GM23338 (cell line): Measurements from ENCODE around the gene CLSTN1. TPM values are rescaled to one million over a fixed set of nuclear protein-coding genes. Genes with fewer than 3 reads are reported as not detected.

Experiments
- ATAC-seq: fragments of 200-7000 bp; cut with Tn5 transposase; 3 replicates; pipeline ENCODE4 v1.9.1; 2020
- DNase-seq: peaks from one replicate; pipeline ENCODE4 v3.0.0-alpha.2; 2015; ENCODE audit warnings: low spot score
- H2AFZ ChIP-seq: fragments of 200-600 bp; sonication (generic); 2 replicates; pipeline ENCODE4 v1.8.0; 2016; ENCODE audit warnings: antibody characterized with exemption, mild to moderate bottlenecking, moderate library complexity
- H3F3A ChIP-seq: fragments of 200-600 bp; sonication (generic); replicated peaks from 2 replicates; pipeline ENCODE4 v1.8.0; 2017; ENCODE audit warnings: antibody characterized with exemption, mixed run types, low read depth
- H3K27ac ChIP-seq: fragments of 200-600 bp; sonication (generic); 2 replicates; pipeline ENCODE4 v1.6.1; 2016; ENCODE audit warnings: low read depth
- H3K27me3 ChIP-seq: fragments of 200-600 bp; sonication (generic); 2 replicates; pipeline ENCODE4 v1.8.0; 2016; ENCODE audit warnings: mild to moderate bottlenecking, mixed run types, moderate library complexity; ENCODE audit not compliant: insufficient read depth
- H3K36me3 ChIP-seq: fragments of 200-600 bp; sonication (generic); 2 replicates; pipeline ENCODE4 v1.8.0; 2016; ENCODE audit warnings: mild to moderate bottlenecking; ENCODE audit not compliant: insufficient read depth
- H3K4me1 ChIP-seq: fragments of 200-600 bp; sonication (generic); 2 replicates; pipeline ENCODE4 v1.8.0; 2016; ENCODE audit warnings: mild to moderate bottlenecking, moderate library complexity; ENCODE audit not compliant: insufficient read depth
- H3K4me2 ChIP-seq: fragments of 200-600 bp; sonication (generic); 2 replicates; pipeline ENCODE4 v1.7.1; 2017; ENCODE audit warnings: mixed run types
- H3K4me3 ChIP-seq: fragments of 200-600 bp; sonication (generic); 2 replicates; pipeline ENCODE4 v1.6.1; 2016; ENCODE audit warnings: mixed run types
- H3K79me2 ChIP-seq: fragments of 200-600 bp; sonication (generic); replicated peaks from 2 replicates; pipeline ENCODE4 v1.8.0; 2017; ENCODE audit warnings: mild to moderate bottlenecking; ENCODE audit not compliant: insufficient read depth
- H3K9me2 ChIP-seq: fragments of 200-600 bp; sonication (generic); 2 replicates; pipeline ENCODE4 v1.8.0; 2017; ENCODE audit not compliant: insufficient read depth
- H4K20me1 ChIP-seq: fragments of 200-600 bp; sonication (generic); replicated peaks from 2 replicates; pipeline ENCODE4 v1.8.0; 2017; ENCODE audit warnings: mild to moderate bottlenecking; ENCODE audit not compliant: insufficient read depth
- H3K27ac Mint-ChIP-seq: 2 replicates; pipeline ENCODE4 v1.8.0; 2020; ENCODE audit warnings: inconsistent platforms, mild to moderate bottlenecking, moderate library complexity, mixed read lengths
- H3K27me3 Mint-ChIP-seq: 3 replicates; pipeline ENCODE4 v1.8.0; 2022; ENCODE audit warnings: low read depth, mild to moderate bottlenecking, moderate library complexity, mixed read lengths, inconsistent platforms; ENCODE audit not compliant: insufficient read depth, poor library complexity
- H3K36me3 Mint-ChIP-seq: 3 replicates; pipeline ENCODE4 v1.8.0; 2021; ENCODE audit warnings: low read depth, mild to moderate bottlenecking, inconsistent platforms, moderate library complexity, mixed read lengths
- H3K4me1 Mint-ChIP-seq: 3 replicates; pipeline ENCODE4 v1.8.0; 2020; ENCODE audit warnings: mild to moderate bottlenecking, inconsistent platforms, mixed read lengths
- H3K4me3 Mint-ChIP-seq: 3 replicates; pipeline ENCODE4 v1.8.0; 2021; ENCODE audit warnings: moderate library complexity, mild to moderate bottlenecking, inconsistent platforms, mixed read lengths
- H3K9me3 Mint-ChIP-seq: 3 replicates; pipeline ENCODE4 v1.8.0; 2020; ENCODE audit warnings: moderate library complexity, mild to moderate bottlenecking, inconsistent platforms, mixed read lengths
- JUNB ChIP-seq: IDR thresholded peaks from one replicate; pipeline ENCODE4 v1.6.1; 2016; ENCODE audit warnings: antibody characterized with exemption; ENCODE audit not compliant: unreplicated experiment
- ZNF114 ChIP-seq: fragments of 250-450 bp; sonication (Bioruptor Pico); IDR thresholded peaks from 2 replicates; pipeline ENCODE4 v1.5.0; 2020; ENCODE audit warnings: mild to moderate bottlenecking, moderate library complexity
- ZNF331 ChIP-seq: fragments of 250-450 bp; sonication (Bioruptor Pico); IDR thresholded peaks from 2 replicates; pipeline ENCODE4 v1.5.0; 2020; ENCODE audit warnings: low read depth, mild to moderate bottlenecking, moderate library complexity
- polyA plus RNA-seq: library from polyadenylated mRNA; unstranded; fragments of >200 nt; fragmentation: Nextera tagmentation; extraction: Ambion mirVana; gene quantifications from 2 replicates; pipeline ENCODE4 v1.2.1, GENCODE V29; 2016
- total RNA-seq: library from RNA; depleted of rRNA; stranded (reverse); fragments of >200 nt; shearing (Covaris generic); gene quantifications from 2 replicates; pipeline ENCODE4 v1.2.3, GENCODE V29; 2014
- TF ChIP-seq, protein P1 (sequence below): fragments of 250-450 bp; sonication (Bioruptor Pico); IDR thresholded peaks from 2 replicates; pipeline ENCODE4 v1.5.0; 2020; ENCODE audit warnings: mild to moderate bottlenecking, moderate library complexity
- TF ChIP-seq, protein P2 (sequence below): IDR thresholded peaks from one replicate; pipeline ENCODE4 v1.6.1; 2018; ENCODE audit warnings: antibody characterized with exemption; ENCODE audit not compliant: unreplicated experiment

CLSTN1 gene
- total and polyA plus RNA-seq, 2 experiments from 2014 or later, result 38.5 to 66.2 TPM

DNA sequence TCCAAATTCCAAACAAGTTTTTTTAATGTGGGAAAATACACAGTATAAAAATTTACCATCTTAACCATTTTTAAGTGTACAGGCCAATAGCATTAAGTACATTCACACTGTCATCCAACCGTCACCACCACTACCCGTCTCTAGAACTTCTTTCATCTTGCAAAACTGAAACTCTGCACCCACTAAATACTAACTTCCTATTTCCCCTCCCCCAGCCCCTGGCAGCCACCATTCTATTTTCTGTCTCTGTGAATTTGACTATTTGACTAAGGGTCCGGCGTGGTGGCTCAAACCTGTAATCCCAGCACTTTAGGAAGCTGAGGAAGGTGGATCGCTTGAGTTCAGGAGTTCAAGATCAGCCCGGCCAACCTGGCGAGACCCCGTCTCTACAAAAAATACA is 36.1 kb downstream of the CLSTN1 start:
- Histone ChIP-seq H3K36me3 (no peaks in the 10 kb centered on the region), H3K27ac (no peak overlapping the region), H3K4me1 (peaks cover 18% of the 10 kb centered on the region), H3K79me2 (peaks cover 82% of the 10 kb centered on the region), H3K4me3 (no peak overlapping the region), H3F3A (peaks cover 5% of the 10 kb centered on the region; the same call in 1 of the 2 replicates), H3K4me2 (no peak overlapping the region), H2AFZ (no peak overlapping the region), H4K20me1 (peaks cover 24% of the 10 kb centered on the region), H3K9me2 (no peaks in the 10 kb centered on the region), H3K27me3 (no peaks in the 10 kb centered on the region)
- Mint-ChIP-seq H3K36me3 (peaks cover 11% of the 10 kb centered on the region; the same call in 1 of the 3 replicates), H3K9me3 (no peaks in the 10 kb centered on the region), H3K27ac (no peak overlapping the region; the same call in 1 of the 2 replicates), H3K4me3 (no peak overlapping the region; the same call in 2 of the 3 replicates), H3K4me1 (peaks cover 29% of the 10 kb centered on the region), H3K27me3 (peaks cover 6% of the 10 kb centered on the region)
- TF ChIP-seq, protein P1, sequence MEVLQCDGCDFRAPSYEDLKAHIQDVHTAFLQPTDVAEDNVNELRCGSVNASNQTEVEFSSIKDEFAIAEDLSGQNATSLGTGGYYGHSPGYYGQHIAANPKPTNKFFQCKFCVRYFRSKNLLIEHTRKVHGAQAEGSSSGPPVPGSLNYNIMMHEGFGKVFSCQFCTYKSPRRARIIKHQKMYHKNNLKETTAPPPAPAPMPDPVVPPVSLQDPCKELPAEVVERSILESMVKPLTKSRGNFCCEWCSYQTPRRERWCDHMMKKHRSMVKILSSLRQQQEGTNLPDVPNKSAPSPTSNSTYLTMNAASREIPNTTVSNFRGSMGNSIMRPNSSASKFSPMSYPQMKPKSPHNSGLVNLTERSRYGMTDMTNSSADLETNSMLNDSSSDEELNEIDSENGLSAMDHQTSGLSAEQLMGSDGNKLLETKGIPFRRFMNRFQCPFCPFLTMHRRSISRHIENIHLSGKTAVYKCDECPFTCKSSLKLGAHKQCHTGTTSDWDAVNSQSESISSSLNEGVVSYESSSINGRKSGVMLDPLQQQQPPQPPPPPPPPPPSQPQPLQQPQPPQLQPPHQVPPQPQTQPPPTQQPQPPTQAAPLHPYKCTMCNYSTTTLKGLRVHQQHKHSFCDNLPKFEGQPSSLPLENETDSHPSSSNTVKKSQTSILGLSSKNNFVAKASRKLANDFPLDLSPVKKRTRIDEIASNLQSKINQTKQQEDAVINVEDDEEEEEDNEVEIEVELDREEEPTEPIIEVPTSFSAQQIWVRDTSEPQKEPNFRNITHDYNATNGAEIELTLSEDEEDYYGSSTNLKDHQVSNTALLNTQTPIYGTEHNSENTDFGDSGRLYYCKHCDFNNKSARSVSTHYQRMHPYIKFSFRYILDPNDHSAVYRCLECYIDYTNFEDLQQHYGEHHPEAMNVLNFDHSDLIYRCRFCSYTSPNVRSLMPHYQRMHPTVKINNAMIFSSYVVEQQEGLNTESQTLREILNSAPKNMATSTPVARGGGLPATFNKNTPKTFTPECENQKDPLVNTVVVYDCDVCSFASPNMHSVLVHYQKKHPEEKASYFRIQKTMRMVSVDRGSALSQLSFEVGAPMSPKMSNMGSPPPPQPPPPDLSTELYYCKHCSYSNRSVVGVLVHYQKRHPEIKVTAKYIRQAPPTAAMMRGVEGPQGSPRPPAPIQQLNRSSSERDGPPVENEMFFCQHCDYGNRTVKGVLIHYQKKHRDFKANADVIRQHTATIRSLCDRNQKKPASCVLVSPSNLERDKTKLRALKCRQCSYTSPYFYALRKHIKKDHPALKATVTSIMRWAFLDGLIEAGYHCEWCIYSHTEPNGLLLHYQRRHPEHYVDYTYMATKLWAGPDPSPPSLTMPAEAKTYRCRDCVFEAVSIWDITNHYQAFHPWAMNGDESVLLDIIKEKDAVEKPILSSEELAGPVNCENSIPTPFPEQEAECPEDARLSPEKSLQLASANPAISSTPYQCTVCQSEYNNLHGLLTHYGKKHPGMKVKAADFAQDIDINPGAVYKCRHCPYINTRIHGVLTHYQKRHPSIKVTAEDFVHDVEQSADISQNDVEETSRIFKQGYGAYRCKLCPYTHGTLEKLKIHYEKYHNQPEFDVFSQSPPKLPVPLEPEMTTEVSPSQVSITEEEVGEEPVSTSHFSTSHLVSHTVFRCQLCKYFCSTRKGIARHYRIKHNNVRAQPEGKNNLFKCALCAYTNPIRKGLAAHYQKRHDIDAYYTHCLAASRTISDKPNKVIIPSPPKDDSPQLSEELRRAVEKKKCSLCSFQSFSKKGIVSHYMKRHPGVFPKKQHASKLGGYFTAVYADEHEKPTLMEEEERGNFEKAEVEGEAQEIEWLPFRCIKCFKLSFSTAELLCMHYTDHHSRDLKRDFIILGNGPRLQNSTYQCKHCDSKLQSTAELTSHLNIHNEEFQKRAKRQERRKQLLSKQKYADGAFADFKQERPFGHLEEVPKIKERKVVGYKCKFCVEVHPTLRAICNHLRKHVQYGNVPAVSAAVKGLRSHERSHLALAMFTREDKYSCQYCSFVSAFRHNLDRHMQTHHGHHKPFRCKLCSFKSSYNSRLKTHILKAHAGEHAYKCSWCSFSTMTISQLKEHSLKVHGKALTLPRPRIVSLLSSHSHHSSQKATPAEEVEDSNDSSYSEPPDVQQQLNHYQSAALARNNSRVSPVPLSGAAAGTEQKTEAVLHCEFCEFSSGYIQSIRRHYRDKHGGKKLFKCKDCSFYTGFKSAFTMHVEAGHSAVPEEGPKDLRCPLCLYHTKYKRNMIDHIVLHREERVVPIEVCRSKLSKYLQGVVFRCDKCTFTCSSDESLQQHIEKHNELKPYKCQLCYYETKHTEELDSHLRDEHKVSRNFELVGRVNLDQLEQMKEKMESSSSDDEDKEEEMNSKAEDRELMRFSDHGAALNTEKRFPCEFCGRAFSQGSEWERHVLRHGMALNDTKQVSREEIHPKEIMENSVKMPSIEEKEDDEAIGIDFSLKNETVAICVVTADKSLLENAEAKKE (CRISPR knock-in tag), result no peak
- TF ChIP-seq ZNF114 (CRISPR knock-in tag), result no peak
- TF ChIP-seq, protein P2, sequence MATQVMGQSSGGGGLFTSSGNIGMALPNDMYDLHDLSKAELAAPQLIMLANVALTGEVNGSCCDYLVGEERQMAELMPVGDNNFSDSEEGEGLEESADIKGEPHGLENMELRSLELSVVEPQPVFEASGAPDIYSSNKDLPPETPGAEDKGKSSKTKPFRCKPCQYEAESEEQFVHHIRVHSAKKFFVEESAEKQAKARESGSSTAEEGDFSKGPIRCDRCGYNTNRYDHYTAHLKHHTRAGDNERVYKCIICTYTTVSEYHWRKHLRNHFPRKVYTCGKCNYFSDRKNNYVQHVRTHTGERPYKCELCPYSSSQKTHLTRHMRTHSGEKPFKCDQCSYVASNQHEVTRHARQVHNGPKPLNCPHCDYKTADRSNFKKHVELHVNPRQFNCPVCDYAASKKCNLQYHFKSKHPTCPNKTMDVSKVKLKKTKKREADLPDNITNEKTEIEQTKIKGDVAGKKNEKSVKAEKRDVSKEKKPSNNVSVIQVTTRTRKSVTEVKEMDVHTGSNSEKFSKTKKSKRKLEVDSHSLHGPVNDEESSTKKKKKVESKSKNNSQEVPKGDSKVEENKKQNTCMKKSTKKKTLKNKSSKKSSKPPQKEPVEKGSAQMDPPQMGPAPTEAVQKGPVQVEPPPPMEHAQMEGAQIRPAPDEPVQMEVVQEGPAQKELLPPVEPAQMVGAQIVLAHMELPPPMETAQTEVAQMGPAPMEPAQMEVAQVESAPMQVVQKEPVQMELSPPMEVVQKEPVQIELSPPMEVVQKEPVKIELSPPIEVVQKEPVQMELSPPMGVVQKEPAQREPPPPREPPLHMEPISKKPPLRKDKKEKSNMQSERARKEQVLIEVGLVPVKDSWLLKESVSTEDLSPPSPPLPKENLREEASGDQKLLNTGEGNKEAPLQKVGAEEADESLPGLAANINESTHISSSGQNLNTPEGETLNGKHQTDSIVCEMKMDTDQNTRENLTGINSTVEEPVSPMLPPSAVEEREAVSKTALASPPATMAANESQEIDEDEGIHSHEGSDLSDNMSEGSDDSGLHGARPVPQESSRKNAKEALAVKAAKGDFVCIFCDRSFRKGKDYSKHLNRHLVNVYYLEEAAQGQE, result no peak
- no peak for TF ChIP-seq JUNB
- TF ChIP-seq ZNF331 (CRISPR knock-in tag), result no peak
- no peak for DNase-seq
- ATAC-seq, result no peak
